Thyroid gland (tissue), 4 donors: ENCODE measurements around the gene TLR10. TPM values are rescaled to one million over a fixed set of nuclear protein-coding genes. Genes with fewer than 3 reads are reported as not detected.

Experiments used
- DNase-seq, 2 donors: peaks; one replicate each; pipeline ENCODE4 v3.0.0-alpha.2; 2019
- H3K27ac ChIP-seq, 3 donors: fragments of 200-600 bp; sonication (generic); 1 replicate in 2 of 3; 2 replicates in 1 of 3; pipeline ENCODE4 v1.5.1; 2016 to 2019; ENCODE audit warnings: mild to moderate bottlenecking in 1 of 3, moderate library complexity in 1 of 3
- H3K27me3 ChIP-seq: fragments of 200-600 bp; sonication (generic); one replicate; pipeline ENCODE4 v1.5.1; 2019
- H3K36me3 ChIP-seq, 2 donors: fragments of 200-600 bp; sonication (generic); one replicate each; pipeline ENCODE4 v1.5.1; 2016 to 2019
- H3K4me1 ChIP-seq, 2 donors: fragments of 200-600 bp; sonication (generic); one replicate each; pipeline ENCODE4 v1.5.1; 2017 to 2019
- H3K4me3 ChIP-seq, 3 donors: fragments of 200-600 bp; sonication (generic); replicated peaks in 1 of 3; 1 replicate in 2 of 3; 2 replicates in 1 of 3; pipeline ENCODE4 v1.5.1; 2016; ENCODE audit warnings: mild to moderate bottlenecking in 1 of 3
- H3K9me3 ChIP-seq: fragments of 200-600 bp; sonication (generic); one replicate; pipeline ENCODE4 v1.5.1; 2017
- POLR2A ChIP-seq, 2 donors: fragments of 450-650 bp; IDR thresholded peaks; one replicate each; pipeline ENCODE4 v1.6.1; 2017; ENCODE audit warnings: antibody characterized with exemption in 2 of 2, mild to moderate bottlenecking in 2 of 2, moderate library complexity in 1 of 2
- WGBS, 2 donors: methylation state at CpG; one replicate each; pipeline ENCODE4 v1.1.5; 2017; 5-methylcytosine and 5-hydroxymethylcytosine counted together
- intact Hi-C: fragments of 100-400 bp; cut with DNase I; formaldehyde crosslinking; loops from one replicate; pipeline ENCODE4 v1.15.1; 2023
- total RNA-seq, 4 donors: library from RNA; depleted of rRNA; stranded (reverse); fragments of >200 nt; gene quantifications; one replicate each; pipeline ENCODE4 v1.2.3, GENCODE V29; 2016
- TF ChIP-seq, protein P1 (sequence below), 6 experiments: fragments of 200-600 bp in 3 of 6; fragments of 450-650 bp in 3 of 6; sonication (generic) in 3 of 6; IDR thresholded peaks; one replicate each; pipeline ENCODE4 v1.5.1; 2016 to 2019; ENCODE audit warnings: antibody characterized with exemption in 6 of 6, mild to moderate bottlenecking in 2 of 6, inconsistent platforms in 1 of 6, moderate library complexity in 1 of 6

Gene TLR10
- total RNA-seq, 4 donors from 2014 or later: 0.10 to 0.83 TPM; not detected in 2

GRCh38 chr4:38800961-38801450 lies 18.2 kb upstream of the TLR10 start:
- 87 to 96% methylated on average over 3 of the region's 3 CpGs for WGBS, 2 donors
- intact Hi-C loops: no loop called here
- H3K27me3 ChIP-seq: no peaks in the 10 kb centered on the region

GRCh38 chr4:38800366-38800765 lies 17.6 kb upstream of the TLR10 start:
- DNase-seq: no peak
- H3K27me3 ChIP-seq: no peaks in the 10 kb centered on the region
- H3K27ac ChIP-seq: no peak overlapping the region
- H3K4me3 ChIP-seq: no peak overlapping the region
- WGBS, 2 donors: 94 to 100% methylated on average over 2 of the region's 2 CpGs
- intact Hi-C loops: no loop called here
- H3K4me1 ChIP-seq: peaks cover 5 to 7% of the 10 kb centered on the region in 2 donors
- no peak for TF ChIP-seq POLR2A (IDR thresholded peaks at IDR 0.05)
- TF ChIP-seq, protein P1, sequence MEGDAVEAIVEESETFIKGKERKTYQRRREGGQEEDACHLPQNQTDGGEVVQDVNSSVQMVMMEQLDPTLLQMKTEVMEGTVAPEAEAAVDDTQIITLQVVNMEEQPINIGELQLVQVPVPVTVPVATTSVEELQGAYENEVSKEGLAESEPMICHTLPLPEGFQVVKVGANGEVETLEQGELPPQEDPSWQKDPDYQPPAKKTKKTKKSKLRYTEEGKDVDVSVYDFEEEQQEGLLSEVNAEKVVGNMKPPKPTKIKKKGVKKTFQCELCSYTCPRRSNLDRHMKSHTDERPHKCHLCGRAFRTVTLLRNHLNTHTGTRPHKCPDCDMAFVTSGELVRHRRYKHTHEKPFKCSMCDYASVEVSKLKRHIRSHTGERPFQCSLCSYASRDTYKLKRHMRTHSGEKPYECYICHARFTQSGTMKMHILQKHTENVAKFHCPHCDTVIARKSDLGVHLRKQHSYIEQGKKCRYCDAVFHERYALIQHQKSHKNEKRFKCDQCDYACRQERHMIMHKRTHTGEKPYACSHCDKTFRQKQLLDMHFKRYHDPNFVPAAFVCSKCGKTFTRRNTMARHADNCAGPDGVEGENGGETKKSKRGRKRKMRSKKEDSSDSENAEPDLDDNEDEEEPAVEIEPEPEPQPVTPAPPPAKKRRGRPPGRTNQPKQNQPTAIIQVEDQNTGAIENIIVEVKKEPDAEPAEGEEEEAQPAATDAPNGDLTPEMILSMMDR (IDR thresholded peaks at IDR 0.05): no peak
- H3K9me3 ChIP-seq: no peaks in the 10 kb centered on the region
- H3K36me3 ChIP-seq: no peaks in the 10 kb centered on the region

More at GRCh38 chr4:38800961-38801450, 18.2 kb upstream of the TLR10 start:
- H3K36me3 ChIP-seq: no peaks in the 10 kb centered on the region
- TF ChIP-seq, protein P1 (IDR thresholded peaks at IDR 0.05): no peak
- no peak for TF ChIP-seq POLR2A (IDR thresholded peaks at IDR 0.05)
- no peaks in the 10 kb centered on the region for H3K9me3 ChIP-seq
- no peak overlapping the region for H3K27ac ChIP-seq
- no peak for DNase-seq
- peaks cover 5 to 11% of the 10 kb centered on the region in 2 donors for H3K4me1 ChIP-seq
- H3K4me3 ChIP-seq: no peak overlapping the region

GRCh38 chr4:38795087-38795486 lies 12.3 kb upstream of the TLR10 start:
- TF ChIP-seq, protein P1 (IDR thresholded peaks at IDR 0.05): no peak
- no peak for TF ChIP-seq POLR2A (IDR thresholded peaks at IDR 0.05)
- no peak overlapping the region for H3K27ac ChIP-seq
- no peaks in the 10 kb centered on the region for H3K9me3 ChIP-seq
- no peak overlapping the region for H3K4me3 ChIP-seq
- no peaks in the 10 kb centered on the region for H3K4me1 ChIP-seq
- intact Hi-C loops: no loop called here
- no peaks in the 10 kb centered on the region for H3K36me3 ChIP-seq
- H3K27me3 ChIP-seq: no peaks in the 10 kb centered on the region
- WGBS, 2 donors: 92% methylated on average over 3 of the region's 3 CpGs
- no peak for DNase-seq

DNA sequence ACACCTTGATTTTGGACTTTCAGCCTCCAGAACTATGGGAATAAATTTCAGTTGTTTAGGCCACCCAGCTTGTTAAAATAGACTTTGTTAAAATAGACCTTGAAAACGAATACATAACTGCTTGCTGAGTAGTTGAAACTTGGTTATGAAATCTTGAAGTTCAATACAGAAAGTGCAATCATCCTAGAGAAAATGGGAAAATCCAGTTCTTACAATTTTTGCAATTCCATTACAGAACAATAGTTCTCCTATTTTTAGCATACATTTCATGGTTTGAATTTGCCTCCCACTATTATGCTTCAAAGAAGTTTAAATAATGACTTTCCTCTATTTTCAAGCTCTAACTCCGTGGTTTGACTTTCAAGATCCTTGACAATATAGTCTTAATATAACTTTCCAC lies 11.3 kb upstream of the TLR10 start:
- Histone ChIP-seq H3K4me1 (no peaks in the 10 kb centered on the region), H3K27ac (no peak overlapping the region), H3K36me3 (no peaks in the 10 kb centered on the region), H3K4me3 (no peak overlapping the region), H3K9me3 (no peaks in the 10 kb centered on the region), H3K27me3 (no peaks in the 10 kb centered on the region)
- no peak for TF ChIP-seq POLR2A (IDR thresholded peaks at IDR 0.05)
- TF ChIP-seq, protein P1 (IDR thresholded peaks at IDR 0.05): no peak
- intact Hi-C loops: no loop called here
- 73 to 83% methylated on average over 2 of the region's 2 CpGs for WGBS, 2 donors
- no peak for DNase-seq

- Histone ChIP-seq H3K36me3 (no peaks in the 10 kb centered on the region), H3K27ac (no peak overlapping the region), H3K4me3 (no peak overlapping the region), H3K9me3 (no peaks in the 10 kb centered on the region), H3K4me1 (no peaks in the 10 kb centered on the region), H3K27me3 (no peaks in the 10 kb centered on the region)
- intact Hi-C loops: no loop called here
- no peak for DNase-seq
- WGBS, 2 donors: 68 to 85% methylated on average over 2 of the region's 2 CpGs
- no peak for TF ChIP-seq POLR2A (IDR thresholded peaks at IDR 0.05)
- TF ChIP-seq, protein P1 (IDR thresholded peaks at IDR 0.05): no peak
Observed at GRCh38 chr4:38791010-38791409, 8.2 kb upstream of the TLR10 start.
